ACHN (cell line): ENCODE measurements around the gene GRAMD1A.
A peak's percentile ranks its signal among the peaks of the same experiment; 100 is the strongest.

Experiments used
- DNase-seq: peaks from one replicate; pipeline ENCODE4 v3.0.0-alpha.2; 2015
- in situ Hi-C: cut with HindIII; loops from 2 replicates; pipeline ENCODE4 v1.10.0; 2017; ENCODE audit warnings: low sequenced_read_pairs, low pct_ligation_motif_present, low pct_unique_long_range_greater_than_20kb

GRAMD1A gene

GRCh38 chr19:35060160-35060855 is 60.2 kb downstream of the GRAMD1A start:
- in situ Hi-C loops: no loop called here
- DNase-seq: no peak

- DNase-seq: no peak
- in situ Hi-C loops: no loop called here
These were observed 61.7 kb downstream of the GRAMD1A start for GRCh38 chr19:35061583-35062373.

- in situ Hi-C loops: no loop called here
These were observed 62.8 kb downstream of the GRAMD1A start for GRCh38 chr19:35062942-35063341.

GRCh38 chr19:35063940-35064818 is 64.1 kb downstream of the GRAMD1A start:
- DNase-seq: peak; percentile 9
- in situ Hi-C loops: no loop called here

More at GRCh38 chr19:35062942-35063341, 62.8 kb downstream of the GRAMD1A start:
- DNase-seq: no peak

GRCh38 chr19:35065574-35065973 is 65.5 kb downstream of the GRAMD1A start:
- in situ Hi-C loops: no loop called here
- DNase-seq: no peak

- in situ Hi-C loops: no loop called here
- DNase-seq: no peak
These were observed 66.0 kb downstream of the GRAMD1A start for GRCh38 chr19:35066121-35066520.

- DNase-seq: peak; percentile 72
- in situ Hi-C loops: no loop called here
These were observed 66.8 kb downstream of the GRAMD1A start for GRCh38 chr19:35066691-35067563.

GRCh38 chr19:35068941-35069634 is 69.0 kb downstream of the GRAMD1A start:
- in situ Hi-C loops: no loop called here
- no peak for DNase-seq

- no peak for DNase-seq
- in situ Hi-C loops: no loop called here
These were observed 69.6 kb downstream of the GRAMD1A start for GRCh38 chr19:35069696-35070095.

- no peak for DNase-seq
- in situ Hi-C loops: no loop called here
These were observed 70.3 kb downstream of the GRAMD1A start for GRCh38 chr19:35070471-35070870.

- no peak for DNase-seq
- in situ Hi-C loops: no loop called here
These were observed 73.4 kb downstream of the GRAMD1A start for GRCh38 chr19:35073516-35073915.

- DNase-seq: no peak
- in situ Hi-C loops: no loop called here
These were observed 73.8 kb downstream of the GRAMD1A start for GRCh38 chr19:35073941-35074340.

- DNase-seq: no peak
- in situ Hi-C loops: no loop called here
These were observed 74.5 kb downstream of the GRAMD1A start for GRCh38 chr19:35074426-35075201.

GRCh38 chr19:35075202-35076025 is 75.3 kb downstream of the GRAMD1A start:
- in situ Hi-C loops: no loop called here
- DNase-seq: no peak

GRCh38 chr19:35076026-35076370 is 75.9 kb downstream of the GRAMD1A start:
- in situ Hi-C loops: no loop called here

More at GRCh38 chr19:35076026-35076370, 75.9 kb downstream of the GRAMD1A start:
- no peak for DNase-seq
